CD4-positive, alpha-beta T cell (primary cell): Measurements from ENCODE around the gene DGLUCY. TPM values are rescaled to one million over a fixed set of nuclear protein-coding genes. Genes with fewer than 3 reads are reported as not detected.
A peak's percentile ranks its signal among the peaks of the same experiment; 100 is the strongest.

ENCODE experiments used
- ATAC-seq: fragments of 200-7000 bp; cut with Tn5 transposase; one replicate; pipeline ENCODE4 v1.10.0; 2022; ENCODE audit warnings: mild to moderate bottlenecking; ENCODE audit not compliant: poor library complexity
- CTCF ChIA-PET: fragments of 350-600 bp; sonication (Branson Sonifier 250); formaldehyde crosslinking; loops from one replicate; lab custom pipeline; 2021; ENCODE audit warnings: antibody characterized with exemption, inconsistent platforms; lab: Charles Lee
- POLR2A ChIA-PET: fragments of 350-600 bp; sonication (Branson Sonifier 250); formaldehyde crosslinking; loops from one replicate; lab custom pipeline; 2021; ENCODE audit warnings: antibody characterized with exemption, inconsistent platforms; lab: Charles Lee
- DNase-seq, 14 experiments: peaks; one replicate each; pipeline ENCODE4 v3.0.0-alpha.2; 2013 to 2020; ENCODE audit warnings: mixed read lengths in 2 of 14
- H3K27ac ChIP-seq, 2 donors: one replicate each; pipeline versions ENCODE4 v1.5.1 to v1.7.0; 2013; ENCODE audit warnings: low read length in 2 of 2, low read depth in 1 of 2, mild to moderate bottlenecking in 1 of 2
- H3K27me3 ChIP-seq, 2 experiments: 1 replicate in 1 of 2; 2 replicates in 1 of 2; pipeline versions ENCODE4 v1.6.1 to v1.7.0; 2013; ENCODE audit warnings: low read length in 2 of 2, control low read depth in 1 of 2, mild to moderate bottlenecking in 1 of 2, moderate library complexity in 1 of 2; ENCODE audit not compliant: insufficient read depth in 2 of 2, control insufficient read depth in 1 of 2
- H3K36me3 ChIP-seq: one replicate; pipeline ENCODE4 v1.6.1; 2013; ENCODE audit warnings: low read length, control low read depth; ENCODE audit not compliant: insufficient read depth
- H3K4me1 ChIP-seq: one replicate; pipeline ENCODE4 v1.6.1; 2013; ENCODE audit warnings: low read length, control low read depth; ENCODE audit not compliant: insufficient read depth
- H3K4me3 ChIP-seq: one replicate; pipeline ENCODE4 v1.5.1; 2013; ENCODE audit warnings: mild to moderate bottlenecking, low read length, moderate library complexity
- H3K9me3 ChIP-seq, 2 experiments: 1 replicate in 1 of 2; 2 replicates in 1 of 2; pipeline versions ENCODE4 v1.6.1 to v1.7.0; 2013; ENCODE audit warnings: low read length in 2 of 2, mild to moderate bottlenecking in 2 of 2, control low read depth in 1 of 2, moderate library complexity in 1 of 2; ENCODE audit not compliant: control insufficient read depth in 1 of 2, insufficient read depth in 1 of 2
- H3K27ac Mint-ChIP-seq: one replicate; pipeline ENCODE4 v1.8.0; 2020; ENCODE audit warnings: mixed read lengths
- H3K27me3 Mint-ChIP-seq: one replicate; pipeline ENCODE4 v1.8.0; 2021; ENCODE audit warnings: mixed read lengths
- H3K36me3 Mint-ChIP-seq: one replicate; pipeline ENCODE4 v1.8.0; 2021; ENCODE audit warnings: low read depth, mixed read lengths
- H3K4me1 Mint-ChIP-seq: one replicate; pipeline ENCODE4 v1.8.0; 2021; ENCODE audit warnings: low read depth, mixed read lengths
- H3K4me3 Mint-ChIP-seq: one replicate; pipeline ENCODE4 v1.8.0; 2020; ENCODE audit warnings: mild to moderate bottlenecking, mixed read lengths
- H3K9me3 Mint-ChIP-seq: one replicate; pipeline ENCODE4 v1.8.0; 2020; ENCODE audit warnings: mixed read lengths
- CTCF ChIP-seq: fragments of 200-600 bp; IDR thresholded peaks from one replicate; pipeline ENCODE4 v1.8.0; 2022; ENCODE audit warnings: antibody characterized with exemption, mild to moderate bottlenecking
- intact Hi-C, 2 experiments: fragments of 100-400 bp; cut with DNase I in 1 of 2; cut with micrococcal nuclease in 1 of 2; formaldehyde crosslinking; loops; one replicate each; pipeline versions ENCODE4 v1.15.1 to v1.9.0; 2023 to 2025; cut with DNase I, micrococcal nuclease
- total RNA-seq, 174 experiments: library from RNA in 2 of 174; stranded (reverse) in 2 of 174; gene quantifications; one replicate each; pipeline ENCODE4 v1.2.3 and lab custom pipeline; 2021 to 2026

DGLUCY gene
- total RNA-seq, 2 experiments from 2014 or later: 33.0 to 34.9 TPM

- Histone ChIP-seq H3K9me3 (no peaks in the 10 kb centered on the region), H3K4me3 (no peak overlapping the region), H3K27me3 (no peaks in the 10 kb centered on the region), H3K4me1 (peaks cover 68% of the 10 kb centered on the region), H3K27ac (no peak overlapping the region), H3K36me3 (no peaks in the 10 kb centered on the region)
- ATAC-seq (no peak), DNase-seq (no peak)
- Mint-ChIP-seq H3K4me3 (no peak overlapping the region), H3K27ac (peak overlapping the region; percentile 37), H3K27me3 (no peaks in the 10 kb centered on the region), H3K4me1 (peaks cover 80% of the 10 kb centered on the region), H3K9me3 (no peaks in the 10 kb centered on the region), H3K36me3 (no peaks in the 10 kb centered on the region)
- TF ChIP-seq CTCF: no peak
- intact Hi-C loops: no loop called here
- ChIA-PET POLR2A (interaction anchor here (0.6 to 11.0 kb wide), 2 partner anchors 9 to 16 kb away, joined by 3 to 178 read pairs; partner anchors contain the start of gene GPR68), CTCF (interaction anchor here (1.4 kb wide), 1 partner anchor 16 kb away, joined by 3 read pairs; no protein-coding TSS in a partner anchor)
These were observed 145.0 kb downstream of the DGLUCY start for GRCh38 chr14:91258876-91259275.

- CTCF ChIA-PET: interaction anchor here (1.2 to 1.6 kb wide), 2 partner anchors 9 to 84 kb away, joined by 4 to 7 read pairs; no protein-coding TSS in a partner anchor
- H3K36me3 ChIP-seq: no peaks in the 10 kb centered on the region
- peak in 6 of 14 experiments; percentile 21 to 73 (median 49) for DNase-seq
- no peaks in the 10 kb centered on the region for H3K9me3 Mint-ChIP-seq
- no peaks in the 10 kb centered on the region for H3K36me3 Mint-ChIP-seq
- H3K27me3 Mint-ChIP-seq: no peaks in the 10 kb centered on the region
- intact Hi-C loops: loop anchor here in 1 of 2 experiments (5.0 kb wide), 1 partner anchor 34 kb away; no protein-coding TSS in a partner anchor
- H3K4me3 Mint-ChIP-seq: peak overlapping the region; percentile 55
- POLR2A ChIA-PET: interaction anchor here (1.2 to 11.0 kb wide), 4 partner anchors 11 to 154 kb away, joined by 3 to 178 read pairs (median 7); partner anchors contain the start of gene GPR68
- peak overlapping the region; percentile 45 for H3K27ac Mint-ChIP-seq
- H3K27me3 ChIP-seq: no peaks in the 10 kb centered on the region
- H3K4me1 Mint-ChIP-seq: peaks cover 74% of the 10 kb centered on the region
- peak; percentile 71 for ATAC-seq
- H3K27ac ChIP-seq: no peak overlapping the region
- no peak overlapping the region for H3K4me3 ChIP-seq
- no peaks in the 10 kb centered on the region for H3K9me3 ChIP-seq
- peaks cover 60% of the 10 kb centered on the region for H3K4me1 ChIP-seq
- TF ChIP-seq CTCF: no peak
These were observed 147.2 kb downstream of the DGLUCY start for GRCh38 chr14:91261115-91261514.

- no peak for ATAC-seq
- Mint-ChIP-seq H3K4me3 (no peak overlapping the region), H3K9me3 (no peaks in the 10 kb centered on the region), H3K27me3 (no peaks in the 10 kb centered on the region), H3K27ac (peak overlapping the region; percentile 2), H3K36me3 (no peaks in the 10 kb centered on the region), H3K4me1 (peaks cover 69% of the 10 kb centered on the region)
- no peak for DNase-seq
- TF ChIP-seq CTCF: no peak
- no peaks in the 10 kb centered on the region for H3K27me3 ChIP-seq
- no peaks in the 10 kb centered on the region for H3K36me3 ChIP-seq
- ChIA-PET CTCF (interaction anchor here (1.6 kb wide), 1 partner anchor 85 kb away, joined by 7 read pairs; no protein-coding TSS in a partner anchor), POLR2A (interaction anchor here (0.7 to 11.0 kb wide), 4 partner anchors 12 to 59 kb away, joined by 4 to 178 read pairs (median 34); partner anchors contain the start of gene GPR68)
- no peaks in the 10 kb centered on the region for H3K9me3 ChIP-seq
- H3K4me3 ChIP-seq: no peak overlapping the region
- H3K4me1 ChIP-seq: peaks cover 58% of the 10 kb centered on the region
- no peak overlapping the region for H3K27ac ChIP-seq
- intact Hi-C loops: loop anchor here (2.0 to 5.0 kb wide), 2 partner anchors 33 to 35 kb away; no protein-coding TSS in a partner anchor
These were observed 148.2 kb downstream of the DGLUCY start for GRCh38 chr14:91261986-91262549.
